Thoracic aorta (tissue), 2 donors: ENCODE data around the gene CNDP1. TPM values are rescaled to one million over a fixed set of nuclear protein-coding genes. Genes with fewer than 3 reads are reported as not detected.

ENCODE experiments used
- ATAC-seq: fragments of 150-250 bp; one replicate; pipeline ENCODE4 v1.8.0; 2017; ENCODE audit warnings: low read depth; ENCODE audit not compliant: insufficient number of reproducible peaks, low FRiP score
- DNase-seq: peaks from one replicate; pipeline ENCODE4 v3.0.0-alpha.2; 2020; ENCODE audit warnings: low spot score
- H3K27ac ChIP-seq, 2 donors: fragments of 200-600 bp; sonication (generic); 1 replicate in 1 of 2; 2 replicates in 1 of 2; pipeline ENCODE4 v1.5.1; 2016; ENCODE audit warnings: mild to moderate bottlenecking in 2 of 2, moderate library complexity in 2 of 2
- H3K27me3 ChIP-seq: fragments of 200-600 bp; sonication (generic); replicated peaks from 2 replicates; pipeline ENCODE4 v1.6.0; 2016; ENCODE audit warnings: mild to moderate bottlenecking; ENCODE audit not compliant: insufficient read depth
- H3K36me3 ChIP-seq: fragments of 200-600 bp; sonication (generic); one replicate; pipeline ENCODE4 v1.5.1; 2016
- H3K4me1 ChIP-seq, 2 donors: fragments of 200-600 bp; sonication (generic); 1 replicate in 1 of 2; 2 replicates in 1 of 2; pipeline versions ENCODE4 v1.5.1 to v1.6.0; 2016; ENCODE audit warnings: low read depth in 2 of 2, mild to moderate bottlenecking in 1 of 2; ENCODE audit not compliant: control insufficient read depth in 1 of 2
- H3K4me3 ChIP-seq: fragments of 200-600 bp; sonication (generic); 2 replicates; pipeline ENCODE4 v1.5.1; 2016; ENCODE audit warnings: mild to moderate bottlenecking
- H3K9me3 ChIP-seq: fragments of 200-600 bp; sonication (generic); 2 replicates; pipeline ENCODE4 v1.5.1; 2016
- total RNA-seq, 2 donors: library from RNA; depleted of rRNA; stranded (reverse); fragments of >200 nt; gene quantifications; one replicate each; pipeline versions ENCODE4 v1.1.0 to v1.2.3, GENCODE V29; 2016
- TF ChIP-seq, protein P1 (sequence below): fragments of 200-600 bp; sonication (generic); IDR thresholded peaks from one replicate; pipeline ENCODE4 v1.5.1; 2019; ENCODE audit warnings: antibody characterized with exemption

Gene CNDP1
- total RNA-seq, 2 donors from 2014 or later = not detected

DNA sequence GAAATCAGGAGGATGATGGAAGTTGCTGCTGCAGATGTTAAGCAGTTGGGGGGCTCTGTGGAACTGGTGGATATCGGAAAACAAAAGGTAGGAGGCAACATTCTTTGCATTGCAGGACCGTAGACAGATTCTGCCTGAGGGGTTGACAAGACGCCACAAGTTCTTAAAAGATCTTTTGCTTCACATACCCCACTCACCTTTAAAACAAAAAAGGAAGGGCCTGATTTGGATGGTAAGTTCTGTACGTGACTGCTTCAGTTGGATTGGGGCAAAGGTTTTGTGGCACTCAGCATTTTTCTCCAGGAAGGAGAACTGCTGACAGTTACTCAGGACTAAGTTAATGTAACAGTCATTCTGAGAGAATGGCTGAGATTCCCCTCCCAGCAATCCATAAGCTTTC, 32.9 kb upstream of the CNDP1 start:
- no peak for ATAC-seq
- H3K4me3 ChIP-seq = no peak overlapping the region

DNA sequence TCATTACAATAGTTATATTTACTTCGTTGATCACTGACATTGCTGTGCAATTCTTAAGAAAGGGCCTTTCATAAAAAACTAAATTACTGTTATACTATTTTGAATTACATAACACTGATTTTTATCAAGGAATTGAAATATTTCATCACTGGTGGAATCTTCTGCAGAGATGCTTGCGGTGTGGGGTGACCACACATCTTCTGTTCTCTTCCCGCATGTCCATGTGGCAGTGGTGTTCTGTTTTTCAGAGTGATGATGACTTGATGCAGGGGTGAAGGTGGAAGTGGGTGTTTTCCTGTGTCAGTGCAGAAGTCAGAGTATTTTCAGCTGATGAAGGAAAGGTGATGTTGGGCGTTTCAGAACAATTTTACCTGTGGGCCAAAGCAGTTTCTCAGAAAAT, 31.2 kb upstream of the CNDP1 start:
- no peak overlapping the region for H3K4me3 ChIP-seq
- no peak for ATAC-seq
- DNase-seq = no peak
- no peaks in the 10 kb centered on the region for H3K4me1 ChIP-seq
- no peaks in the 10 kb centered on the region for H3K27me3 ChIP-seq
- H3K36me3 ChIP-seq = peaks cover 16% of the 10 kb centered on the region
- H3K27ac ChIP-seq = no peak overlapping the region
- H3K9me3 ChIP-seq = no peaks in the 10 kb centered on the region
- TF ChIP-seq, protein P1, sequence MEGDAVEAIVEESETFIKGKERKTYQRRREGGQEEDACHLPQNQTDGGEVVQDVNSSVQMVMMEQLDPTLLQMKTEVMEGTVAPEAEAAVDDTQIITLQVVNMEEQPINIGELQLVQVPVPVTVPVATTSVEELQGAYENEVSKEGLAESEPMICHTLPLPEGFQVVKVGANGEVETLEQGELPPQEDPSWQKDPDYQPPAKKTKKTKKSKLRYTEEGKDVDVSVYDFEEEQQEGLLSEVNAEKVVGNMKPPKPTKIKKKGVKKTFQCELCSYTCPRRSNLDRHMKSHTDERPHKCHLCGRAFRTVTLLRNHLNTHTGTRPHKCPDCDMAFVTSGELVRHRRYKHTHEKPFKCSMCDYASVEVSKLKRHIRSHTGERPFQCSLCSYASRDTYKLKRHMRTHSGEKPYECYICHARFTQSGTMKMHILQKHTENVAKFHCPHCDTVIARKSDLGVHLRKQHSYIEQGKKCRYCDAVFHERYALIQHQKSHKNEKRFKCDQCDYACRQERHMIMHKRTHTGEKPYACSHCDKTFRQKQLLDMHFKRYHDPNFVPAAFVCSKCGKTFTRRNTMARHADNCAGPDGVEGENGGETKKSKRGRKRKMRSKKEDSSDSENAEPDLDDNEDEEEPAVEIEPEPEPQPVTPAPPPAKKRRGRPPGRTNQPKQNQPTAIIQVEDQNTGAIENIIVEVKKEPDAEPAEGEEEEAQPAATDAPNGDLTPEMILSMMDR = no peak

More for the DNA sequence above, 32.9 kb upstream of the CNDP1 start:
- H3K4me1 ChIP-seq = peaks cover 8 to 9% of the 10 kb centered on the region in 2 donors
- DNase-seq = no peak
- TF ChIP-seq, protein P1 = no peak
- no peak overlapping the region for H3K27ac ChIP-seq
- no peaks in the 10 kb centered on the region for H3K27me3 ChIP-seq
- H3K36me3 ChIP-seq = peaks cover 10% of the 10 kb centered on the region
- H3K9me3 ChIP-seq = no peaks in the 10 kb centered on the region

DNA sequence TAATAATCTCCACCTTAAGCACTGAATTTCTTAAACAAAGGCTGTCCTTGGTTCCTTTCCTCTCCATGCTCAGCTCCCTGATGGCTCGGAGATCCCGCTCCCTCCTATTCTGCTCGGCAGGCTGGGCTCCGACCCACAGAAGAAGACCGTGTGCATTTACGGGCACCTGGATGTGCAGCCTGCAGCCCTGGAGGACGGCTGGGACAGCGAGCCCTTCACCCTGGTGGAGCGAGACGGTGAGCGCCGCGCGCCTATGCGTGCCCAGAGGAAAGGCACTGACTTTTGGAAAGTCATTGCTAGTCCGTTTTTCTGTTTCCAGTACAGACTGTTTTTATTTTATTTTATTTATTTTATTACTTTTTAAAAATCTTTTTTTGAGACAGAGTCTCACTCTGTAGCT, 28.5 kb upstream of the CNDP1 start:
- H3K27me3 ChIP-seq = no peaks in the 10 kb centered on the region
- ATAC-seq (no peak), DNase-seq (no peak)
- no peaks in the 10 kb centered on the region for H3K9me3 ChIP-seq
- H3K4me3 ChIP-seq = no peak overlapping the region
- TF ChIP-seq, protein P1 = no peak
- H3K36me3 ChIP-seq = peaks cover 17% of the 10 kb centered on the region
- no peak overlapping the region for H3K27ac ChIP-seq
- H3K4me1 ChIP-seq = no peaks in the 10 kb centered on the region

DNA sequence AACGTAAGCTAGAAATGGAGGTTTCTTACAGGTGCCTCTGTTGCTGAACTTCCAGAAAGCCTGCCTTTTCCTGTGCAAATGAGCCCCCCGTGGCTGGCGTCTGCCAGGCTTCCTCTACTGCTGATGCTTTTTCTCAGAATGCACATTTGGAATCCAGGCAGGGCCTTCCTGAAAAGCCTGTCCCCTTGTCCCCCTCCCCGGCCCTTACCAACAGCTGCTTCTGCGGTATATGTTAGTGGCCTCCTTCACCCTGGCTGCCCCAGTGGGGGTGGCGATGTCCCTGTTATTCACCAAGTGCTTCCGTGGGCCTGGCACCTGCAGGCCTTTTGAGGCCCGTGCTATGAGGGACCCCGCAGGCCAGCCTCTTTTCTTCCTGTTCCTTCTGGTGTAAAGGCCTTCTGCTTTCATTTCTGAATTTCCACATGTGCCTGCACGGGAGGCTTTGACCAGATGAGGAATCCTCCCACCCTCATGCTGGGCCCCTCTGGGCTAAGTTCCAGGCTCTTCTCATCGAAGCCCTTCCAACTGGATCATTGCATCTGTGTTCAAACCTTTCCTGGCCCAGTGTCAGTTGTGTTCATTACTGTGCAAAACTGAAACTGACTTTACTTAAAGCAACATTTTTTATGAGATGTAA, 27.7 kb upstream of the CNDP1 start:
- H3K36me3 ChIP-seq = peaks cover 22% of the 10 kb centered on the region
- TF ChIP-seq, protein P1 = no peak
- H3K9me3 ChIP-seq = no peaks in the 10 kb centered on the region
- no peak for DNase-seq
- H3K4me3 ChIP-seq = no peak overlapping the region
- H3K27me3 ChIP-seq = no peaks in the 10 kb centered on the region
- H3K4me1 ChIP-seq = no peaks in the 10 kb centered on the region
- ATAC-seq = no peak
- H3K27ac ChIP-seq = no peak overlapping the region

DNA sequence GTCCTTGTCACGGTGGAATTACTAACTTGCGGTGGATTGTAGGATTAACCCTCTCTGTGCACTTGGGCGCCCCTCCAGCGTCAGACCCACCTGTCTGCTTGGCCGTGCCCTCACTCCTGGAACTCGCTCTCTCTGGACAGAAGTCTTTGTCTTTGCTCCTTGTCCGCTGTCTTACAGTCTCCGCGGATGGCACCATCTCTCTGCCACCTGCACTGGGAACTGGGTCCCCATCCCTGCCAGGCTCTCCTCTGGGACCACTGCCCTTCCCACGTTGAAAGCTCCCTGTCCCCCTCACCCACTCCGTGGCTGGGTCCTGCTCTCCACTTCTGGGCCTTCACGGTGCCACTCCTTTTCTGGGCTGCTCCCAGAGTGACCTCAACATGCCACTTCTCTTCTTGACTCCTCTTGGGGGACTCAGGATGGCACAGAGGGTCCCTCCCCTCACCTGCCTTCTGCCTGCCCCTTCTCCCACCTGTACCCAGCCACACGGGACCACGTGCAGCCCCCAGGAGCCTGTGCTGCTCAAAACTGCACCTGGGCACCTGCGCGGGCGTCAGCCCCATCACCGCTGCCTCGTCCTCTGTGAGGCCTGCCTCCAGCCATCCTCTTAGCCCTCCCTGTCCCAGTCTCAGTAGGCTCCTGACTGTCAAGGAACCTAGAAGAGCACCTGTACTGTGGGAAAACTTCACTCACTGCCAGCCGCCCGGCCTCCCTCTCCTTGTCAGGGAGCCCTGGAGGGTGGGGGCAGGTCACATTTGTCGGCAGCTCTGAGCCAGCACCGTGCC, 27.0 kb upstream of the CNDP1 start:
- H3K4me3 ChIP-seq = no peak overlapping the region
- H3K36me3 ChIP-seq = peaks cover 22% of the 10 kb centered on the region
- H3K9me3 ChIP-seq = no peaks in the 10 kb centered on the region
- DNase-seq = no peak
- TF ChIP-seq, protein P1 = no peak
- no peaks in the 10 kb centered on the region for H3K27me3 ChIP-seq
- no peak for ATAC-seq
- no peak overlapping the region for H3K27ac ChIP-seq
- H3K4me1 ChIP-seq = no peaks in the 10 kb centered on the region
